ENCODE results near the gene GLS2. TPM values are rescaled to one million over a fixed set of nuclear protein-coding genes. Genes with fewer than 3 reads are reported as not detected.

Gene GLS2
- total RNA-seq, 1 experiment from 2014 or later: 14.8 TPM

DNA sequence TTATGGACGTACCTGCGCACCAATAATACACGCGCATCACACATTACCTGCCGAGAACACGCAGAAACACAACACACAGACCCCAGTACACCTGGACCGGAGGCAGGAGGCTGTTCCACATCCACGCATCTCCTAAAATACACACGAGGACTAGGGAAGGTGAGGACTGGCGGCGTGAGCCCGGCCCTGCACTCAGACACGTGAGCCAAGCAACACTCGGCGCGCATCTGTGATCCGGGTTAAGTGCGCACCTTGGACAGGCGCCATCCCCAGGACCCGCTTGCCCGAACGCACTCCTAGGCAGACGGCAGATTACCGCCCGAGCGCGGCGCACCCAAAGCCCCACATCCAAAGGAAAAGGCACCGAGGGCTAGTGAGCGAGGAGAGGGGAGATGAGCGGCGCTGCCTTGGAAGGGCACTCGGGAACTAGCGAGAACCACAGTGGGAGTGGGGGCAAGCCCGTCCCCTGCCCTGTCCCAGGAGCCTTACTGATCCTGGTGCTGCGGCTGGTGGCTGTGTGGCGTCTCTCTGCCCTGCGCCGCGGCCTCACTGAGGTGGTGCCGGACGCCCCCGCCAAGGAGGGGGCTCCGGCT, 417 bp downstream of the GLS2 start:
- peak; percentile 70 for DNase-seq (ENCODE audit: low spot score)
- CTCF ChIA-PET: interaction anchor here (0.8 to 1.8 kb wide), 7 partner anchors 9 to 229 kb away, joined by 3 to 8 read pairs (median 4); partner anchors contain the start of genes ANKRD52, COQ10A and RBMS2
- Mint-ChIP-seq H3K27me3 (ENCODE audit: low read depth) (peaks cover 66% of the 10 kb centered on the region), H3K4me3 (peak overlapping the region; percentile 94), H3K4me1 (peaks cover 16% of the 10 kb centered on the region), H3K9me3 (peaks cover 11% of the 10 kb centered on the region), H3K27ac (no peak overlapping the region), H3K36me3 (no peaks in the 10 kb centered on the region; the same call in 1 of the 2 replicates)
- peak; percentile 57; the same call in 1 of the 2 replicates for TF ChIP-seq TCF7 (CRISPR knock-in tag; IDR thresholded peaks at IDR 0.05; ENCODE audit: low read depth)
- 0 out of 2 replicates have a peak, but pooled peaks have one; percentile 45 for TF ChIP-seq TEAD1 (CRISPR knock-in tag; IDR thresholded peaks at IDR 0.05)
- TF ChIP-seq FOXP1 (CRISPR knock-in tag; IDR thresholded peaks at IDR 0.05; ENCODE audit: borderline replicate concordance): peak; percentile 83; the same call in 1 of the 2 replicates
- peak; percentile 74 for TF ChIP-seq MAX (CRISPR knock-in tag; IDR thresholded peaks at IDR 0.05)
- TF ChIP-seq CBFB (CRISPR knock-in tag; IDR thresholded peaks at IDR 0.05; ENCODE audit: low read depth): no peak
- TF ChIP-seq PRRX2 (CRISPR knock-in tag; IDR thresholded peaks at IDR 0.05): no peak
- TF ChIP-seq GABPB1 (CRISPR knock-in tag; IDR thresholded peaks at IDR 0.05): no peak
- TF ChIP-seq, protein P1, sequence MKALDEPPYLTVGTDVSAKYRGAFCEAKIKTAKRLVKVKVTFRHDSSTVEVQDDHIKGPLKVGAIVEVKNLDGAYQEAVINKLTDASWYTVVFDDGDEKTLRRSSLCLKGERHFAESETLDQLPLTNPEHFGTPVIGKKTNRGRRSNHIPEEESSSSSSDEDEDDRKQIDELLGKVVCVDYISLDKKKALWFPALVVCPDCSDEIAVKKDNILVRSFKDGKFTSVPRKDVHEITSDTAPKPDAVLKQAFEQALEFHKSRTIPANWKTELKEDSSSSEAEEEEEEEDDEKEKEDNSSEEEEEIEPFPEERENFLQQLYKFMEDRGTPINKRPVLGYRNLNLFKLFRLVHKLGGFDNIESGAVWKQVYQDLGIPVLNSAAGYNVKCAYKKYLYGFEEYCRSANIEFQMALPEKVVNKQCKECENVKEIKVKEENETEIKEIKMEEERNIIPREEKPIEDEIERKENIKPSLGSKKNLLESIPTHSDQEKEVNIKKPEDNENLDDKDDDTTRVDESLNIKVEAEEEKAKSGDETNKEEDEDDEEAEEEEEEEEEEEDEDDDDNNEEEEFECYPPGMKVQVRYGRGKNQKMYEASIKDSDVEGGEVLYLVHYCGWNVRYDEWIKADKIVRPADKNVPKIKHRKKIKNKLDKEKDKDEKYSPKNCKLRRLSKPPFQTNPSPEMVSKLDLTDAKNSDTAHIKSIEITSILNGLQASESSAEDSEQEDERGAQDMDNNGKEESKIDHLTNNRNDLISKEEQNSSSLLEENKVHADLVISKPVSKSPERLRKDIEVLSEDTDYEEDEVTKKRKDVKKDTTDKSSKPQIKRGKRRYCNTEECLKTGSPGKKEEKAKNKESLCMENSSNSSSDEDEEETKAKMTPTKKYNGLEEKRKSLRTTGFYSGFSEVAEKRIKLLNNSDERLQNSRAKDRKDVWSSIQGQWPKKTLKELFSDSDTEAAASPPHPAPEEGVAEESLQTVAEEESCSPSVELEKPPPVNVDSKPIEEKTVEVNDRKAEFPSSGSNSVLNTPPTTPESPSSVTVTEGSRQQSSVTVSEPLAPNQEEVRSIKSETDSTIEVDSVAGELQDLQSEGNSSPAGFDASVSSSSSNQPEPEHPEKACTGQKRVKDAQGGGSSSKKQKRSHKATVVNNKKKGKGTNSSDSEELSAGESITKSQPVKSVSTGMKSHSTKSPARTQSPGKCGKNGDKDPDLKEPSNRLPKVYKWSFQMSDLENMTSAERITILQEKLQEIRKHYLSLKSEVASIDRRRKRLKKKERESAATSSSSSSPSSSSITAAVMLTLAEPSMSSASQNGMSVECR (CRISPR knock-in tag; IDR thresholded peaks at IDR 0.05; ENCODE audit: borderline replicate concordance): 0 out of 2 replicates have a peak, but pooled peaks have one; percentile 28
- TF ChIP-seq, protein P2, sequence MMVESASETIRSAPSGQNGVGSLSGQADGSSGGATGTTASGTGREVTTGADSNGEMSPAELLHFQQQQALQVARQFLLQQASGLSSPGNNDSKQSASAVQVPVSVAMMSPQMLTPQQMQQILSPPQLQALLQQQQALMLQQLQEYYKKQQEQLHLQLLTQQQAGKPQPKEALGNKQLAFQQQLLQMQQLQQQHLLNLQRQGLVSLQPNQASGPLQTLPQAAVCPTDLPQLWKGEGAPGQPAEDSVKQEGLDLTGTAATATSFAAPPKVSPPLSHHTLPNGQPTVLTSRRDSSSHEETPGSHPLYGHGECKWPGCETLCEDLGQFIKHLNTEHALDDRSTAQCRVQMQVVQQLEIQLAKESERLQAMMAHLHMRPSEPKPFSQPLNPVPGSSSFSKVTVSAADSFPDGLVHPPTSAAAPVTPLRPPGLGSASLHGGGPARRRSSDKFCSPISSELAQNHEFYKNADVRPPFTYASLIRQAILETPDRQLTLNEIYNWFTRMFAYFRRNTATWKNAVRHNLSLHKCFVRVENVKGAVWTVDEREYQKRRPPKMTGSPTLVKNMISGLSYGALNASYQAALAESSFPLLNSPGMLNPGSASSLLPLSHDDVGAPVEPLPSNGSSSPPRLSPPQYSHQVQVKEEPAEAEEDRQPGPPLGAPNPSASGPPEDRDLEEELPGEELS (CRISPR knock-in tag; IDR thresholded peaks at IDR 0.05): peak; percentile 44; the same call in 1 of the 2 replicates
- TF ChIP-seq, protein P3, sequence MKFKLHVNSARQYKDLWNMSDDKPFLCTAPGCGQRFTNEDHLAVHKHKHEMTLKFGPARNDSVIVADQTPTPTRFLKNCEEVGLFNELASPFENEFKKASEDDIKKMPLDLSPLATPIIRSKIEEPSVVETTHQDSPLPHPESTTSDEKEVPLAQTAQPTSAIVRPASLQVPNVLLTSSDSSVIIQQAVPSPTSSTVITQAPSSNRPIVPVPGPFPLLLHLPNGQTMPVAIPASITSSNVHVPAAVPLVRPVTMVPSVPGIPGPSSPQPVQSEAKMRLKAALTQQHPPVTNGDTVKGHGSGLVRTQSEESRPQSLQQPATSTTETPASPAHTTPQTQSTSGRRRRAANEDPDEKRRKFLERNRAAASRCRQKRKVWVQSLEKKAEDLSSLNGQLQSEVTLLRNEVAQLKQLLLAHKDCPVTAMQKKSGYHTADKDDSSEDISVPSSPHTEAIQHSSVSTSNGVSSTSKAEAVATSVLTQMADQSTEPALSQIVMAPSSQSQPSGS (CRISPR knock-in tag; IDR thresholded peaks at IDR 0.05; ENCODE audit: borderline replicate concordance, low read depth): 0 out of 2 replicates have a peak, but pooled peaks have one; percentile 33
- TF ChIP-seq ZNF121 (CRISPR knock-in tag; IDR thresholded peaks at IDR 0.05): 0 out of 2 replicates have a peak, but pooled peaks have one; percentile 1
- peak; percentile 57 for TF ChIP-seq USF2 (CRISPR knock-in tag; IDR thresholded peaks at IDR 0.05)
- TF ChIP-seq, protein P4, sequence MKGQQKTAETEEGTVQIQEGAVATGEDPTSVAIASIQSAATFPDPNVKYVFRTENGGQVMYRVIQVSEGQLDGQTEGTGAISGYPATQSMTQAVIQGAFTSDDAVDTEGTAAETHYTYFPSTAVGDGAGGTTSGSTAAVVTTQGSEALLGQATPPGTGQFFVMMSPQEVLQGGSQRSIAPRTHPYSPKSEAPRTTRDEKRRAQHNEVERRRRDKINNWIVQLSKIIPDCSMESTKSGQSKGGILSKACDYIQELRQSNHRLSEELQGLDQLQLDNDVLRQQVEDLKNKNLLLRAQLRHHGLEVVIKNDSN (CRISPR knock-in tag; IDR thresholded peaks at IDR 0.05): peak; percentile 65; the same call in 1 of the 2 replicates
- 0 out of 2 replicates have a peak, but pooled peaks have one; percentile 18 for TF ChIP-seq GTF2I (CRISPR knock-in tag; conservative IDR thresholded peaks at IDR 0.05)
- TF ChIP-seq ZNF425 (CRISPR knock-in tag; conservative IDR thresholded peaks at IDR 0.05): no peak
- ATAC-seq: peak; percentile 66
- POLR2A ChIA-PET: interaction anchor here (1.0 to 1.1 kb wide), 2 partner anchors 149 to 238 kb away, joined by 3 to 4 read pairs; no protein-coding TSS in a partner anchor
